CD4-positive, CD25-positive, alpha-beta regulatory T cell (primary cell): Measurements from ENCODE around the gene PCTP. TPM values are rescaled to one million over a fixed set of nuclear protein-coding genes. Genes with fewer than 3 reads are reported as not detected.
A peak's percentile ranks its signal among the peaks of the same experiment; 100 is the strongest.

Experiments
- ATAC-seq, 2 donors: fragments of 150-1000 bp; cut with Tn5 transposase; one replicate each; pipeline ENCODE4 v1.10.0; 2021; ENCODE audit warnings: low read depth in 2 of 2, moderate number of reproducible peaks in 2 of 2, moderate library complexity in 1 of 2
- DNase-seq, 3 donors: peaks; one replicate each; pipeline versions ENCODE4 v3.0.0 to v3.0.0-alpha.2; 2012 to 2022; ENCODE audit warnings: mixed read lengths in 1 of 3
- H3K27ac ChIP-seq: one replicate; pipeline ENCODE4 v1.7.0; 2013; ENCODE audit warnings: mild to moderate bottlenecking, low read length; ENCODE audit not compliant: insufficient read depth, poor library complexity, severe bottlenecking
- H3K27me3 ChIP-seq: one replicate; pipeline ENCODE4 v1.7.0; 2013; ENCODE audit warnings: low read length; ENCODE audit not compliant: control insufficient read depth, insufficient read depth
- H3K36me3 ChIP-seq: one replicate; pipeline ENCODE4 v1.7.0; 2013; ENCODE audit warnings: mild to moderate bottlenecking, low read length, moderate library complexity; ENCODE audit not compliant: control insufficient read depth, insufficient read depth
- H3K4me1 ChIP-seq: 2 replicates; pipeline ENCODE4 v1.7.0; 2013; ENCODE audit warnings: mild to moderate bottlenecking, low read length; ENCODE audit not compliant: insufficient read depth, control insufficient read depth, poor library complexity, severe bottlenecking
- H3K4me3 ChIP-seq: one replicate; pipeline ENCODE4 v1.7.0; 2013; ENCODE audit warnings: low read depth, mild to moderate bottlenecking, low read length, moderate library complexity
- H3K9me3 ChIP-seq, 2 experiments: 1 replicate in 1 of 2; 2 replicates in 1 of 2; pipeline ENCODE4 v1.7.0; 2013; ENCODE audit warnings: low read length in 2 of 2, mild to moderate bottlenecking in 1 of 2, moderate library complexity in 1 of 2; ENCODE audit not compliant: control insufficient read depth in 2 of 2
- H3K27ac Mint-ChIP-seq, 3 donors: one replicate each; pipeline ENCODE4 v1.8.0; 2020 to 2022; ENCODE audit warnings: mild to moderate bottlenecking in 3 of 3, mixed read lengths in 3 of 3, moderate library complexity in 2 of 3
- H3K27me3 Mint-ChIP-seq: one replicate; pipeline ENCODE4 v1.8.0; 2022; ENCODE audit warnings: mild to moderate bottlenecking, mixed read lengths
- H3K36me3 Mint-ChIP-seq: one replicate; pipeline ENCODE4 v1.8.0; 2020; ENCODE audit warnings: mixed read lengths
- H3K4me1 Mint-ChIP-seq, 4 donors: one replicate each; pipeline ENCODE4 v1.8.0; 2020 to 2022; ENCODE audit warnings: mixed read lengths in 4 of 4, mild to moderate bottlenecking in 1 of 4
- H3K4me3 Mint-ChIP-seq, 4 donors: one replicate each; pipeline ENCODE4 v1.8.0; 2020 to 2022; ENCODE audit warnings: mild to moderate bottlenecking in 4 of 4, mixed read lengths in 4 of 4, moderate library complexity in 3 of 4
- H3K9me3 Mint-ChIP-seq, 7 donors: one replicate each; pipeline ENCODE4 v1.8.0; 2020 to 2022; ENCODE audit warnings: mixed read lengths in 7 of 7, mild to moderate bottlenecking in 3 of 7, moderate library complexity in 2 of 7
- polyA plus RNA-seq, 4 donors: library from polyadenylated mRNA; unstranded; fragments of 300-500 nt; fragmentation: Illumina TruSeq; gene quantifications; one replicate each; pipeline ENCODE4 v1.2.3, GENCODE V29; 2021
- total RNA-seq: library from RNA; stranded (reverse); gene quantifications from one replicate; pipeline ENCODE4 v1.2.3, GENCODE V29; 2022

Gene PCTP
- total and polyA plus RNA-seq, 5 donors from 2014 or later: 2.8 to 10.9 (median 9.7) TPM

- ATAC-seq (no peak), DNase-seq (no peak)
- H3K36me3 Mint-ChIP-seq: no peaks in the 10 kb centered on the region
- H3K4me3 Mint-ChIP-seq: no peak overlapping the region
- H3K27me3 Mint-ChIP-seq: peaks cover 32% of the 10 kb centered on the region
- peaks cover 6% of the 10 kb centered on the region for H3K27me3 ChIP-seq
- H3K9me3 ChIP-seq: no peaks in the 10 kb centered on the region
- H3K27ac ChIP-seq: no peak overlapping the region
- no peaks in the 10 kb centered on the region for H3K36me3 ChIP-seq
- no peak overlapping the region for H3K27ac Mint-ChIP-seq
- H3K4me3 ChIP-seq: no peak overlapping the region
- H3K4me1 ChIP-seq: no peaks in the 10 kb centered on the region
- no peaks in the 10 kb centered on the region for H3K4me1 Mint-ChIP-seq
- H3K9me3 Mint-ChIP-seq: no peaks in the 10 kb centered on the region
Measured at GRCh38 chr17:55709984-55710383, 40.9 kb upstream of the PCTP start.

- no peak for ATAC-seq
- Mint-ChIP-seq H3K36me3 (no peaks in the 10 kb centered on the region), H3K4me1 (no peaks in the 10 kb centered on the region), H3K9me3 (no peaks in the 10 kb centered on the region), H3K27me3 (peaks cover 32% of the 10 kb centered on the region), H3K4me3 (no peak overlapping the region), H3K27ac (no peak overlapping the region)
- H3K4me3 ChIP-seq: no peak overlapping the region
- no peaks in the 10 kb centered on the region for H3K9me3 ChIP-seq
- DNase-seq: no peak
- H3K27me3 ChIP-seq: peaks cover 6% of the 10 kb centered on the region
- H3K27ac ChIP-seq: no peak overlapping the region
- H3K4me1 ChIP-seq: no peaks in the 10 kb centered on the region
- no peaks in the 10 kb centered on the region for H3K36me3 ChIP-seq
Measured at GRCh38 chr17:55710410-55710809, 40.4 kb upstream of the PCTP start.

- no peaks in the 10 kb centered on the region for H3K4me1 ChIP-seq
- ATAC-seq (no peak), DNase-seq (no peak)
- no peaks in the 10 kb centered on the region for H3K36me3 ChIP-seq
- no peaks in the 10 kb centered on the region for H3K36me3 Mint-ChIP-seq
- no peaks in the 10 kb centered on the region for H3K4me1 Mint-ChIP-seq
- no peak overlapping the region for H3K27ac Mint-ChIP-seq
- no peaks in the 10 kb centered on the region for H3K9me3 Mint-ChIP-seq
- H3K4me3 ChIP-seq: no peak overlapping the region
- H3K4me3 Mint-ChIP-seq: no peak overlapping the region
- H3K9me3 ChIP-seq: no peaks in the 10 kb centered on the region
- H3K27ac ChIP-seq: no peak overlapping the region
- peaks cover 29% of the 10 kb centered on the region for H3K27me3 Mint-ChIP-seq
- H3K27me3 ChIP-seq: peaks cover 6% of the 10 kb centered on the region
Measured at GRCh38 chr17:55710829-55711496, 39.9 kb upstream of the PCTP start.

- Mint-ChIP-seq H3K36me3 (no peaks in the 10 kb centered on the region), H3K9me3 (peaks cover 0 to 2% (median 0%) of the 10 kb centered on the region in 7 donors), H3K27ac (no peak overlapping the region), H3K27me3 (peaks cover 26% of the 10 kb centered on the region), H3K4me1 (no peaks in the 10 kb centered on the region), H3K4me3 (no peak overlapping the region)
- Histone ChIP-seq H3K4me3 (no peak overlapping the region), H3K36me3 (no peaks in the 10 kb centered on the region), H3K9me3 (no peaks in the 10 kb centered on the region), H3K27me3 (peaks cover 9% of the 10 kb centered on the region), H3K4me1 (no peaks in the 10 kb centered on the region), H3K27ac (no peak overlapping the region)
- no peak for ATAC-seq
- no peak for DNase-seq
Measured at GRCh38 chr17:55717432-55717831, 33.4 kb upstream of the PCTP start.

GRCh38 chr17:55717898-55718735 is 32.7 kb upstream of the PCTP start:
- Histone ChIP-seq H3K9me3 (no peaks in the 10 kb centered on the region), H3K36me3 (no peaks in the 10 kb centered on the region), H3K4me3 (no peak overlapping the region), H3K4me1 (no peaks in the 10 kb centered on the region), H3K27ac (no peak overlapping the region), H3K27me3 (peaks cover 14% of the 10 kb centered on the region)
- no peak for ATAC-seq
- peaks cover 0 to 2% (median 0%) of the 10 kb centered on the region in 7 donors for H3K9me3 Mint-ChIP-seq
- no peak overlapping the region for H3K27ac Mint-ChIP-seq
- no peak overlapping the region for H3K4me3 Mint-ChIP-seq
- peaks cover 32% of the 10 kb centered on the region for H3K27me3 Mint-ChIP-seq
- no peaks in the 10 kb centered on the region for H3K36me3 Mint-ChIP-seq
- peak; percentile 23 to 69 (median 46) for DNase-seq
- H3K4me1 Mint-ChIP-seq: no peaks in the 10 kb centered on the region

- peaks cover 25% of the 10 kb centered on the region for H3K27me3 ChIP-seq
- no peaks in the 10 kb centered on the region for H3K4me1 ChIP-seq
- Mint-ChIP-seq H3K4me1 (no peaks in the 10 kb centered on the region), H3K9me3 (peaks cover 0 to 2% (median 0%) of the 10 kb centered on the region in 7 donors), H3K36me3 (no peaks in the 10 kb centered on the region), H3K27ac (no peak overlapping the region), H3K27me3 (peaks cover 56% of the 10 kb centered on the region), H3K4me3 (no peak overlapping the region)
- H3K4me3 ChIP-seq: no peak overlapping the region
- no peak overlapping the region for H3K27ac ChIP-seq
- no peaks in the 10 kb centered on the region for H3K36me3 ChIP-seq
- ATAC-seq (no peak), DNase-seq (no peak)
- no peaks in the 10 kb centered on the region for H3K9me3 ChIP-seq
Measured at GRCh38 chr17:55720919-55721836, 29.7 kb upstream of the PCTP start.

- Mint-ChIP-seq H3K27me3 (peaks cover 64% of the 10 kb centered on the region), H3K9me3 (peaks cover 0 to 2% (median 0%) of the 10 kb centered on the region in 7 donors), H3K27ac (no peak overlapping the region), H3K4me3 (no peak overlapping the region), H3K36me3 (no peaks in the 10 kb centered on the region), H3K4me1 (no peaks in the 10 kb centered on the region)
- H3K4me1 ChIP-seq: no peaks in the 10 kb centered on the region
- H3K27ac ChIP-seq: no peak overlapping the region
- no peak overlapping the region for H3K4me3 ChIP-seq
- no peaks in the 10 kb centered on the region for H3K36me3 ChIP-seq
- ATAC-seq (no peak), DNase-seq (no peak)
- H3K9me3 ChIP-seq: no peaks in the 10 kb centered on the region
- H3K27me3 ChIP-seq: peaks cover 32% of the 10 kb centered on the region
Measured at GRCh38 chr17:55722016-55722736, 28.7 kb upstream of the PCTP start.
